Stimulated activated CD4-positive, alpha-beta T cell treated with anti-CD3 and anti-CD28 coated beads, Interleukin-15, amount 100 ng/mL, for 24 hours (primary cell): ENCODE measurements around the gene TYW1.
"Not testable (repeated sequence)": the region's sequence is repeated elsewhere in the genome, so short reads cannot be mapped to it uniquely, and the experiment has no call there.

Source experiments
- DNase-seq: peaks from one replicate; pipeline ENCODE4 v3.0.0-alpha.2; 2020

TYW1 gene

GRCh38 chr7:67192123-67192702 lies 195.6 kb downstream of the TYW1 start:
- DNase-seq = not testable (repeated sequence)

DNA sequence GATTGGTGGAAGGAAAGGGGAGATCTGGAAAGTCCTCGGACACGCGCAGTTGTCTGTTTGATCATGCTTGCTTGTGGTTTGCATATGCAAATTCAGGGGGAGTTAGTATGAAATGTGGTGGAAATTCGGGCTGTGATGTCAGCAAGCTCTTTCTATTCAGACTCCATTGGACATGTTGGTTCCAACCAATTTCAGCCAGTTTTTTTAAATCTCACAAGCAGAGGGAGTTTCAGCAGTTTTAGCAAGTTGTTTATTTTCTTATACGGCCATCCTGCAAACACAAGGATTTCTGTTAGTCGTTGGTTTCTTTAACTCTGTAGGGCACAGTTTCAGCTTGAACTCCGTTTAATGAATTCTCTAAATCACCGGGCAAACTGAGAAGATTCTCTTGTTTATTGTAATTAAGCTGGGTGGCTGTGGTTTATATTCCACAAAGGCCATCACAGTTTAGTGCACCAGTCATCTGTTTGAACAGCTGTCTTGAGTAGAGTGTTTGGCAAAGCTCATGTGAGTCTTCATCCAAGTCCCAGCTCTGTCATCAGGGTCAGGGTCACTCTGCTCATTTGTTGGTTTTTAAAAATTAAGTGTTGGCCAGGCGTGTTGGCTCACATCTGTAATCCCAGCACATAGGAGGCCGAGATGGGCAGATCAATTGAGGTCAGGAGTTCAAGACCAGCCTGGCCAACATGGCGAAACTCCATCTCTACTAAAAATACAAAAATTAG lies 196.4 kb downstream of the TYW1 start:
- peak; percentile 4 for DNase-seq

- not testable (repeated sequence) for DNase-seq
Observed at GRCh38 chr7:67196176-67196575, 199.5 kb downstream of the TYW1 start.

GRCh38 chr7:67198865-67199526 lies 202.4 kb downstream of the TYW1 start:
- DNase-seq = not testable (repeated sequence)

DNA sequence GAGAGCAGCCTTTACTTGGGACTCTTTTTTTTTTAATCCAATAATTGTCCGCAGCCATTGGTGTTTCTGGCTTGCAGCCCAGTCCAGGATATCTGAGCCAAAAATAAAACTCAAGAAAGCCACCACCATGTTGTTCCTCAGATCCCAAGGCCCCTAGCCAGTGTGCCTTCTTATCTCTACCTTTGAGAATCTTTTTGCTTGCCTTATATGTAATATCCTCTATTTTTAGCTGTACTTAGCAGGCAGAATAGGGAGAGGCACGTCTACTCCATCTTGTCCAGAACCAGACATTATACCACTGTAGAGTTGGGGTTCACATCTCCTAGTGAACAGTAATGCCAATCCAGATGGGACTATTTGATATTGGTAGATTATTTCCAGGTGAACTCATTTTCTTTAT lies 209.1 kb downstream of the TYW1 start:
- DNase-seq = not testable (repeated sequence)

DNA sequence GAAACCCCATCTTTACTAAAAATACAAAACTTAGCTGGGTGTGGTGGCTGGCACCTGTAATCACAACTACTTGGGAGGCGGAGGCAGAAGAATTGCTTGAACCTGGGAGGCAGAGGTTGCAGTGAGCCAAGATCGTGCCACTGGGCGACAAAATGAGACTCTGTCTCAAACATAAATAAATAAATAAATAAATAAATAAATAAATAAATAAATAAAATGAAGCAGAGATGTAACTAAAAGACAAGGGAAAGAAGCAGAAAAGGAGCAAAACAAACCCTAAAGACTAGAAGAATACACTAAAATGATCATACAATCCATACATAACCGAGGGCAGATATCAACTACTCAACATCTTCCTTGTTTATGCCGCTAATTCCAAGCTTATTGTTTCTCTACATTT lies 209.8 kb downstream of the TYW1 start:
- no peak for DNase-seq

- not testable (repeated sequence) for DNase-seq
Observed at GRCh38 chr7:67208656-67209055, 212.0 kb downstream of the TYW1 start.

- no peak for DNase-seq
Observed at GRCh38 chr7:67209256-67209655, 212.6 kb downstream of the TYW1 start.

- DNase-seq = no peak
Observed at GRCh38 chr7:67210567-67210966, 213.9 kb downstream of the TYW1 start.

DNA sequence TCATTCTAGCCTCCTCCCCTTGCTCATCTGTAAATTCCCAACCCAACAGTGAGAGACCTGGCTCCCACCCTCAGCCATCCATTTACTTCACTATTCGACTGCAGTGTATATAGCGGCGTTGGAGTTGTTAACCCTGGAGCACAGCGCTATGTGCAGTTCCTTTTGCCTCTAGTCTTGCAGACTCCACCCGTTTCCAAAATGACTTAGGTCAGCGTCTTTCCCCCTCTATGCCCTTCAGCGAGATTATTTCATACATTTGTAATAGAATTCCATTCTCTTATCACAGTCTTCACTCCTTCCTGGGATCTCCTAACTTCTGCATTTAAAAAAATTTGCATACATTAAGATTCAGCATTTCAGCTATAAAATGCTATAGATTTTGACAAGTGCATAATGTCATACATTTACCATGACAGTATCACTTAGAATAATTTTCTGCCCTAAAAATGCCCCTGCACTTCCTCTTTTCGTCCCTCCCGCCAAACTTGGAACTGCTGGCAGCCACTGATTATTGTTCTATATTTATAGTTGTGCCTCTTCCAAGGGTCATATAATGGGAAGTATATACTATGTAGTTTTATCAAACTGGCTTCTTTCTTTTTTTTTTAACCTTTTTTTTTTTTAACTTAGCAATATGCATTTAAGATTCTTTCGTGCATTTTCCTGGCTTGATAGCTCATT lies 215.2 kb downstream of the TYW1 start:
- DNase-seq = not testable (repeated sequence)

GRCh38 chr7:67213038-67213437 lies 216.4 kb downstream of the TYW1 start:
- not testable (repeated sequence) for DNase-seq

DNA sequence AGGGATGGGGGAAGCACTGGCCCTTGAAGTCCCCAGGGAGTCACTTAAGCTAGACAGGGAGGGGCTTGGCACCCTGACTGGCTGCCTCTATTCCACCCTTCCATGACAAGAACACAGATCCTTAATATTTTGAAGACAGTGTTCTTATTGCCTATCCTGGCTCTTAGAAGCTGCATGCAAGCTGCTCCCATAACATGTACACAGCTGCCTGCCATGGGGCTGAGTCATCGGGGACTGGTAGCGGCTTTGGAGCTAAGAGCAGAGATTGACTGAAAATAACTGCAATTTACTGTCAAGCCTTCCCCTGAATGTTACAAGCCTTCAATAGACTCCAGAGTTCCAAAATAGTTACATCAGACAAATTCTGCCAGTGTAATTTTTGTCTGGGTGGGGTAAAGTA lies 226.9 kb downstream of the TYW1 start:
- not testable (repeated sequence) for DNase-seq

GRCh38 chr7:67226340-67226907 lies 229.8 kb downstream of the TYW1 start:
- DNase-seq = peak; percentile 16

- DNase-seq = not testable (repeated sequence)
Observed at GRCh38 chr7:67226967-67227366, 230.3 kb downstream of the TYW1 start.

DNA sequence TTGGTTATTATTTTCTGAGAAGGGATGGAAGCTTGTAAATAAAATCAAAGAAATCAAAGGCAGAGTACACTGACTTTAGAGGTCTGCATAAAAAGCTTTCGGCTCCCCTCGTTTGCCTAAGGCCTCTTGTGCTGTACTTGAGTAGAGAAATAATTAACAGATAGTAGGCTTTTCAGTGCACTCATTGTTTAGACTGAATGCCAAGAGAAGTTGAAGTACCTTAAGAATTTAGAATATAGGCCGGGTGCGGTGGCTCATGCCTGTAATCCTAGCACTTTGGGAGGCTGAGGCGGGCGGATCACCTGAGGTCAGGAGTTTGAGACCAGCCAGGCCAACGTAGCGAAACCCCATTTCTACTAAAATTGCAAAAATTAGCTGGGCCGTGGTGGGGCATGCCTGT lies 232.4 kb downstream of the TYW1 start:
- DNase-seq = not testable (repeated sequence)

DNA sequence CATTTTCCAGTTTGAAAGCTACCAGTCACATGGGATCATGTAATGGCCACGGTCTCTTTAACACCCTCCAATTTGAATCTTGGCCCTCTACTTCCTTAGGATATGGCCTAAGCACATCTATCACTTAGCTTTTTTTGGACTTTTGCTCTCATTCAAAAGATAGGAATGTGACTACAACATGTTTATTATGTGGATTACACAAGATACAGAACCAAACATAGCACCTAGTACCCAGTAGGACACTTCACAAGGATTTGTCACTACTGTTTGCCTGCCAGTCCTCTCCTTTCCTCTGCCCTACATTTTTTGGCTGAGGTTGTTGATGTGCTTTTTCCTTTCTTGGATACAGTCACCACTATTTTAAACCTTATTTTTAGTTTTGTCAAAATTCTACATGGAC lies 233.4 kb downstream of the TYW1 start:
- DNase-seq = not testable (repeated sequence)

GRCh38 chr7:67233506-67233905 lies 236.9 kb downstream of the TYW1 start:
- not testable (repeated sequence) for DNase-seq

- DNase-seq = not testable (repeated sequence)
Observed at GRCh38 chr7:67236216-67236615, 239.6 kb downstream of the TYW1 start.

- DNase-seq = not testable (repeated sequence)
Observed at GRCh38 chr7:67242871-67243270, 246.2 kb downstream of the TYW1 start.

GRCh38 chr7:67248364-67248763 lies 251.7 kb downstream of the TYW1 start:
- not testable (repeated sequence) for DNase-seq

DNA sequence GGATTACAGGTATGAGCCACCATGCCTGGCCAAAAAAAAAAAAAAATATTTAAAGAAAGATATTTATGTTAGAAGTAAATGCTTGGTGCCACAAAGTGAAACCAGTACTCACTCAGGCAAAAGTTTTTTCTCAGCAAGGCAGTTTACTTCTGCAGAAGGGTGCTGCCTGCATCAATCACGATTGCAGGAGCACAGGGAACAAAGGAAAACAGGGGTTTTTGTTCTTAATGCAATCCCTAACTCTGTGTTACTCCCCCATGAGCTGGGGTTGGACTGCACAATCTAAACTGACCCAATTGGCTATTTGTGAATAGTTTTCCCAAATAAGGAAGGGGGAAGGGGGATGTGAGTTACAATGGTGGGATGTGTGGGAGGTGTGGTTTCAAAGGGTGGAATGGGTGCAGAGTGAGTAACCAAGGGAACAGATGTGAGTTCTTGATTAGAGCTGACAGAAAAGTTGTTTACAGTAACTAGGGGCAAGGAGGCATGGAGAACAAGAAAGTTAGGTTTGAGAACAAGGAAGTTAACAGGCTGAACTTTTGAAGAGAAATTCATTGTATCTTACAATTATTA lies 255.4 kb downstream of the TYW1 start:
- no peak for DNase-seq

DNA sequence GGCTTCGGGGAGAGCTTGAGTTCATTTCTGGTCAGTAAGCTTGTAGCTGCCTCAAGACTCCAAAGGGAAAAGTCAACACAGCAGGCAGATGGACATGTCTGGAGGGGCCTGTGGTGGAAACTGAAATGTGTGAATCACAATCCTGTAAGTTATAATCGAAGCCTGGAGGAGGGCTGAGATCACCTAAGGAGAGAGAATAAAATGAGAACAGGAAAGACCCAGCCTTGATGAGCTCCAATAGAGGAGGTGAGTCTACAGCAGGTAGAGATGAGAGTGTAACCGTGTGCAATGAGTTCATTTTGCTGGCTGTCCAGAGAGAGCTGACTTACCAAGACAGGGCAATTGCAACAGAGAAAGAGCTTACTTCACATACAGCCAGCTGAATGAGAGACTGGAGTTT lies 258.4 kb downstream of the TYW1 start:
- not testable (repeated sequence) for DNase-seq

DNA sequence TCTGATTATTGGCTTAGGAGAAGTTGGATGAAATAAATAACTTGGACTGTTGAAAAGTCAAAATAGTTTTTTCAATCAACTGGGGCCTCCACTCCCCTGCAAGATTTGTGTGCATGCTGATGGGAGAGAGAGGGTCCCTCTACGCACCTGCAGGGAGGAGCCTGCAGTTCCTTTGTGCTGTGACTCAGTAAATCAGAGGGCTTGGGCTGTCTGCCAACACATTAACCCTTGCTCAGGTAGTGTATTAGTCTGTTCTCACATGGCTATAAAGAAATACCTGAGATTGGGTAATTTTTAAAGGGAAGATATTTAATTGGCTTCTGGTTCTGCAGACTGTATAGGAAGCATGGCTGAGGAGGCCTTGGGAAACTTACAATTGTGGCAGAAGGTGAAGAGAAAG lies 261.1 kb downstream of the TYW1 start:
- not testable (repeated sequence) for DNase-seq
